ENCODE results near the gene CCDC172.
"Not testable (repeated sequence)": the region's sequence is repeated elsewhere in the genome, so short reads cannot be mapped to it uniquely, and the experiment has no call there.

CCDC172 gene

DNA sequence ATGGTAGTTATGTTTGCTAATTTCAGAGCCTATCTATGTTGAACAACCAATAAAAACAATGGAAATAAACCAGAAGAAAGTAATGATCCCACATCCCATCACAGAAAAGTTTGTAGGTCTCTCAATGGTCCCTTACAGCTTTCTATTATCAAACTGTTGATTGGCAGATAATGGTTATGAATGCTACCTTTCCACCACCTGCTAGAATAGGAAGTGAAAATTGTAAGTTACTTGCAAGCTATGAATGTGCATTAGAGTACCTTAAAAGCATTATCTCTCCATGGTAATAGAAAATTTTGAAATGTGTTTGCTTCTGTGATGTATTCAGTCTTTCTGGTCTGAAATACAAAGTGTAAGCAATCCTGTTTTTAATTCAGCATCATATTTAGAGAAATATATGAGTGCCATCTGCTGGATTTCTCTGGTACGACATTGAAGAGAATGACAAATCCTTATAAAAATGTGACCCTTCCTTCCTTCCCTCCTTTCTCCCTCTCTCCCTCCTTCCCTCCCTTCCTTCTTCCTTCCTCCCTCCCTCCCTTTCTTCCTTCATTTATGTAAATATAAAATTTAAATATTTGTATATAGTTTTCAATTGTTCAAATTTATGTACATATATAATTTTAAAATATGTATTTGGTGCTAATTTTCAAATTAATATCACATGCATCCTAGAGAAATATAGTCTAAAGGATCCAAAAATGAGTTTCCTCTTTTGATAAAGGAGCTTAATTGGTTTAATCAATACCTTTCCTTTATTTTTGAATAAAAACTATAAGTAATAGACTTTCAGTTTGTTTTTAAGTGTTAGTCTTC lies 62.0 kb downstream of the CCDC172 start:
- DNase-seq (ENCODE audit: extremely low spot score): peak; percentile 20
- TF ChIP-seq FOXK2 (IDR thresholded peaks at IDR 0.05) (no peak), HDGF (IDR thresholded peaks at IDR 0.05; ENCODE audit: borderline replicate concordance) (no peak), LEF1 (IDR thresholded peaks at IDR 0.05; ENCODE audit: borderline replicate concordance) (no peak)
- CTCF ChIA-PET: interaction anchor here (0.6 to 1.6 kb wide), 4 partner anchors 9 to 440 kb away, joined by 3 to 5 read pairs (median 3); no protein-coding TSS in a partner anchor
- POLR2A ChIA-PET: no interaction called here

DNA sequence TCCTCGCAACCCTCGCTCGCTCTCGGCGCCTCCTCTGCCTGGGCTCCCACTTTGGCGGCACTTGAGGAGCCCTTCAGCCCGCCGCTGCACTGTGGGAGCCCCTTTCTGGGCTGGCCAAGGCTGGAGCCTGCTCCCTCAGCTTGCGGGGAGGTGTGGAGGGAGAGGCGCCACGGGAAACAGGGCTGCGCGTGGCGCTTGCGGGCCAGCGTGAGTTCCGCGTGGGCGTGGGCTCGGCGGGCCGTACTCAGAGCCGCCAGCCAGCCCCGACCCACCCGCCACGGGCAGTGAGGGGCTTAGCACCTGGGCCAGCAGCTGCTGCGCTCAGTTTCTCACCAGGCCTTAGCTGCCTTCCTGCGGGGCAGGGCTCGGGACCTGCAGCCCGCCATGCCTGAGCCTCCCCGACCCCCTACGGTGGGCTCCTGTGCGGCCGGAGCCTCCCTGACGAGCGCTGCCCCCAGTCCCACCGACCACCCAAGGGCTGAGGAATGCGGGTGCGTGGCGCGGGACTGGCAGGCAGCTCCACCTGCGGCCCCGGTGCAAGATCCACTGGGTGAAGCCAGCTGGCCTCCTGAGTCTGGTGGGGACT lies 69.1 kb downstream of the CCDC172 start:
- CTCF ChIA-PET, POLR2A ChIA-PET: not testable (repeated sequence)

DNA sequence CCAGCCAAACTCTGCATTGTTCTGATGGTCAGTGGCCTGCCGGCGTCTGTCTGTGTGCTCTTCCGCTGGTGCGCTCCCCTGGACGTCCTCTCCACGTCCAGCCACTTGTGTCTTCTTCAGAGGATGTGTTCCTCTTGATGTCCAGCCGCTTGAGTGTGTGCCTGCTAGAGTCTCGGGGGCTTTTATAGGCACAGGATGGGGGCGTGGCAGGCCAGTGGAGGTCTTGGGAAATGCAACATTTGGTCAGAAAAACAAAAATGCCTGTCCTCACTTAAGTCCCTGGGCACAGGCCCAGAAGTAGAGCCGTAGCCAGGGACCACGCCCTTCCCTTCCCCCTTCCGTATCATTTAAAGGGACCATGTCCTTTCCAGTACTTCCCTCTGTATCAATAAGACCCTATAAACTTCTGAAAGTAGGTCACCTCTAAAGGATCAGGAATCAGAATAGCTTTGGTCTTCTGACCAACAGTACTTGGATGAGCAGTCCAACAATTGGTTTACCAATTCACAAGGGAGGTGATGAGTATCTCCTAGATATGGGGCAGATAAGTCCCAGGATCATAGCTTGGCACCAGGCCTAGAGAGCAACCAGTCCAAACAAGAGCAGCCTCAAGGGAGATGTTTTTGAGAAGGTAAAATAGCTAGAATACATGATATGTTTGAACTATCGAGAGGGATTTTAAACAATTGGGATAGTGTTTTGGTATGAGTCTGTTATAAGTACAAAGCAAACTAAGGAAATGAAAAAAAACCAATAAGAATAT lies 71.2 kb downstream of the CCDC172 start:
- TF ChIP-seq NFRKB (IDR thresholded peaks at IDR 0.05): no peak
- TF ChIP-seq SUZ12 (IDR thresholded peaks at IDR 0.05): no peak
- no peak for TF ChIP-seq ELF4 (IDR thresholded peaks at IDR 0.05)
- no peak for TF ChIP-seq ARNT (IDR thresholded peaks at IDR 0.05)
- no peak for TF ChIP-seq ZNF384 (IDR thresholded peaks at IDR 0.05)
- TF ChIP-seq, protein P1, sequence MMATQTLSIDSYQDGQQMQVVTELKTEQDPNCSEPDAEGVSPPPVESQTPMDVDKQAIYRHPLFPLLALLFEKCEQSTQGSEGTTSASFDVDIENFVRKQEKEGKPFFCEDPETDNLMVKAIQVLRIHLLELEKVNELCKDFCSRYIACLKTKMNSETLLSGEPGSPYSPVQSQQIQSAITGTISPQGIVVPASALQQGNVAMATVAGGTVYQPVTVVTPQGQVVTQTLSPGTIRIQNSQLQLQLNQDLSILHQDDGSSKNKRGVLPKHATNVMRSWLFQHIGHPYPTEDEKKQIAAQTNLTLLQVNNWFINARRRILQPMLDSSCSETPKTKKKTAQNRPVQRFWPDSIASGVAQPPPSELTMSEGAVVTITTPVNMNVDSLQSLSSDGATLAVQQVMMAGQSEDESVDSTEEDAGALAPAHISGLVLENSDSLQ (IDR thresholded peaks at IDR 0.05): no peak
- no peak for TF ChIP-seq LEF1 (IDR thresholded peaks at IDR 0.05; ENCODE audit: borderline replicate concordance)
- TF ChIP-seq TARDBP (IDR thresholded peaks at IDR 0.05): no peak
- no peak for TF ChIP-seq FOXA1 (IDR thresholded peaks at IDR 0.05)
- no peak for TF ChIP-seq BHLHE40 (IDR thresholded peaks at IDR 0.05; ENCODE audit: borderline replicate concordance)
- no peak for TF ChIP-seq FOXM1 (IDR thresholded peaks at IDR 0.05; ENCODE audit: borderline replicate concordance)
- TF ChIP-seq SP1 (IDR thresholded peaks at IDR 0.05): no peak
- no peak for DNase-seq (ENCODE audit: extremely low spot score)
- ChIA-PET CTCF (interaction anchor here (1.2 kb wide), 1 partner anchor 10 kb away, joined by 3 read pairs; no protein-coding TSS in a partner anchor), POLR2A (no interaction called here)

More for the DNA sequence above, 69.1 kb downstream of the CCDC172 start:
- DNase-seq (ENCODE audit: extremely low spot score): not testable (repeated sequence)

DNA sequence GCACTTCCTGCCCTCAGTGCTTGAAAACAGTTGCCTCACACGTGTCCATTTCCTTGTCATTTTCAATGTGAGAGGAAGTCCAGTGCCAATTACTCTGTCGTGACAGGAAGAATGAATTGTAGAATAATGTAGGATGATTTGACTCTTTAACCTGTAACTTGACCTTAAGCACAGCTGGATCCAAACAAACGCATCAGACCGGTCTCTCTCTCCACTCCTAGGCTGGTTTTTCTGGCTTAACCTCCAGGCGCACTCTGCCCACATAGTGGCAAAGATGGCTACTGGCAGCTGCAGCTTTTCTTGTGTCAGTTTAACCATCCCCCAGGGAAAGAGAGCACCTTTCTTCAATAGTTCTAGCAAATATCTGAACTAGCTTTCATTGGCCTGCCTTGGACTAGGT lies 74.0 kb downstream of the CCDC172 start:
- CTCF ChIA-PET: no interaction called here
- no peak for DNase-seq (ENCODE audit: extremely low spot score)
- TF ChIP-seq TARDBP (IDR thresholded peaks at IDR 0.05): no peak
- no peak for TF ChIP-seq ARNT (IDR thresholded peaks at IDR 0.05)
- no peak for TF ChIP-seq BHLHE40 (IDR thresholded peaks at IDR 0.05; ENCODE audit: borderline replicate concordance)
- TF ChIP-seq SUZ12 (IDR thresholded peaks at IDR 0.05): no peak
- no peak for TF ChIP-seq SP1 (IDR thresholded peaks at IDR 0.05)
- TF ChIP-seq LEF1 (IDR thresholded peaks at IDR 0.05; ENCODE audit: borderline replicate concordance): no peak
- no peak for TF ChIP-seq FOXM1 (IDR thresholded peaks at IDR 0.05; ENCODE audit: borderline replicate concordance)
- no peak for TF ChIP-seq L3MBTL2 (conservative IDR thresholded peaks at IDR 0.05)
- POLR2A ChIA-PET: no interaction called here

DNA sequence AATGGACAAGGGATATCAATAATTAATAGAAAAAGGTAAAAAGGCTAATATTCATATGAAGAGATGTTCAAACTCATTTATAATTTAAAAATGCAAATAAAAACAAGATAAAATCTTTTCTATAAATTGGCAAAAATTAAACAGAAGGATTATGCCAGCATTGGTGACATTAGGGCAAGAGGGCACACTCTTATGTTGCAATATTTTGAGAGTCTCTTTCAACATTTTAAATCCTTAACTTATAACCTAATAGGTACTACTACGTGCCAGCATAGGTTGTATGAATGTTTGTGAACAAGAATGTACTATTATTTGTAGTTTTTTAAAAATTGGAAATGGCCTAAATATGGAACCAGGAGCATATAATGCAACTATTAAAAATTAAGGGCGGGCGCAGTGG lies 78.6 kb downstream of the CCDC172 start:
- CTCF ChIA-PET: no interaction called here
- POLR2A ChIA-PET: no interaction called here
- TF ChIP-seq L3MBTL2 (conservative IDR thresholded peaks at IDR 0.05) (no peak), FOXM1 (IDR thresholded peaks at IDR 0.05; ENCODE audit: borderline replicate concordance) (no peak), ZNF384 (IDR thresholded peaks at IDR 0.05) (no peak), FOXA1 (IDR thresholded peaks at IDR 0.05) (no peak), FOXK2 (IDR thresholded peaks at IDR 0.05) (no peak), ELF4 (IDR thresholded peaks at IDR 0.05) (no peak), HDGF (IDR thresholded peaks at IDR 0.05; ENCODE audit: borderline replicate concordance) (no peak), CTBP1 (IDR thresholded peaks at IDR 0.05; ENCODE audit: borderline replicate concordance) (no peak), NFRKB (IDR thresholded peaks at IDR 0.05) (no peak), BHLHE40 (IDR thresholded peaks at IDR 0.05; ENCODE audit: borderline replicate concordance) (no peak), ARNT (IDR thresholded peaks at IDR 0.05) (no peak), LEF1 (IDR thresholded peaks at IDR 0.05; ENCODE audit: borderline replicate concordance) (no peak), SP1 (IDR thresholded peaks at IDR 0.05) (no peak), SUZ12 (IDR thresholded peaks at IDR 0.05) (no peak), TARDBP (IDR thresholded peaks at IDR 0.05) (no peak)
- TF ChIP-seq, protein P1 (IDR thresholded peaks at IDR 0.05): no peak
- DNase-seq (ENCODE audit: extremely low spot score): no peak

DNA sequence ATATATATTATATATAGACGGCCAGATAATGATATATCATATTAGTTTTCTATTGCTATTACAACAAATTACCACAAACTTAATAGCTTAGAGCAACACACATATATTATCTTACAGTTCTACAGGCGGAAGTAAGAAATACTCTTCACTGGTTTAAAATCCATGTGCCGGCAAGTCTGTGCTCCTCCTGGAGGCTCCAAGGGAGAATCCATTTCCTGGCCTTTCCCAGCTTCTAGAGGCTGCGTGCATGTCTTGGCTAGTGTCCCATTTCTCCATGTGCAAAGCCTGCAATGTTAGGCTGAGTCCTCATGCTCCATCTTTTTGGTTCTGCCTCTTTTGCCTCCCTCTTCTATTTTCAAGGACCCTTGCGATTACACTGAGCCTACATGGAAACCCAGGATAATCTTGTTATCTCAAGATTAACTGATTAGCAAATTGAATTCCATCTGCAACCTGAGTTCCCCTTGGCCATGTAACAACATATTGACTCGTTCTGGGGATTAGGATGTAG lies 79.5 kb downstream of the CCDC172 start:
- DNase-seq (ENCODE audit: extremely low spot score): no peak
- ChIA-PET CTCF (no interaction called here), POLR2A (no interaction called here)
- TF ChIP-seq FOXM1 (IDR thresholded peaks at IDR 0.05; ENCODE audit: borderline replicate concordance) (no peak), CTBP1 (IDR thresholded peaks at IDR 0.05; ENCODE audit: borderline replicate concordance) (no peak), TARDBP (IDR thresholded peaks at IDR 0.05) (no peak), ELF4 (IDR thresholded peaks at IDR 0.05) (no peak), ZNF384 (IDR thresholded peaks at IDR 0.05) (no peak), SUZ12 (IDR thresholded peaks at IDR 0.05) (no peak), ARNT (IDR thresholded peaks at IDR 0.05) (no peak), HDGF (IDR thresholded peaks at IDR 0.05; ENCODE audit: borderline replicate concordance) (no peak), L3MBTL2 (conservative IDR thresholded peaks at IDR 0.05) (no peak), SP1 (IDR thresholded peaks at IDR 0.05) (no peak)
- TF ChIP-seq, protein P1 (IDR thresholded peaks at IDR 0.05): no peak

Measured in HEK293T (cell line).